ENCODE measurements around the gene TGOLN2. TPM values are rescaled to one million over a fixed set of nuclear protein-coding genes. Genes with fewer than 3 reads are reported as not detected.

The TGOLN2 gene
- total RNA-seq, 1 donor from 2014 or later: 47.1 TPM

DNA sequence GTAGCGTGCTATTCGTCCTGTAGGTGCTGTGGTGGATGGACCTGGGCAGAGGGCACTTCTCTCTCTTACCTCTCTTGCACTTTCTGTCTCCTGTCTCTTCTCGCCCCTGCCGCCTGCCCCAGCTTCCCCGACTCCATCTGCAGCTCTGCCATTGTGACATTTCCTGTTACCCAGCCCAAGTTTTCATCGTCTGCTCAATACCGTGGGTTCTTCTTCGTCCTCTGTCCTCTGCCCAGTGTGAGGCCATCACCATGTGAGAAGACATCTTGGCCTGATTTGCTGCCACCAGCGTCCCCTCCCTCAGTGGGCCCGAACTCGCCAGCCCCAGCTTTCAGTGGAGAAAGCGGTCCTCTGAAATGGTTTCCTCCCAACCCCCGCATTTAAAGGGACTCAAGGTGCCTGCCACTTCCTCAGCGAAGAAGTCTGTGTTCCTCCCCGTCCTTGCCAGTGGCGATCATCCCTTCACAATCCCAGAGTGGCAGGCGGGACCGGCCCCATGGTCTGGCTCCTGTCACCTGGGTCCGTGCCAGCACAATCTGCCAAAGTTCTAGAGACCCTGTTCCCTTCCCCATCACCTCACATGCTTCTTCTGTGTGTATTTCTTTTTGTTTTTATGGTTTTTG, 18.0 kb downstream of the TGOLN2 start:
- Mint-ChIP-seq H3K27me3 (ENCODE audit: unreplicated experiment) (peaks cover 7% of the 10 kb centered on the region), H3K36me3 (ENCODE audit: unreplicated experiment) (no peaks in the 10 kb centered on the region), H3K27ac (ENCODE audit: unreplicated experiment) (peak overlapping the region; percentile 84), H3K9me3 (ENCODE audit: unreplicated experiment) (peaks cover 8% of the 10 kb centered on the region), H3K4me3 (ENCODE audit: unreplicated experiment) (peak overlapping the region; percentile 5), H3K4me1 (ENCODE audit: low read depth, unreplicated experiment) (peaks cover 38% of the 10 kb centered on the region)
- DNase-seq: no peak
- TF ChIP-seq, protein P1, sequence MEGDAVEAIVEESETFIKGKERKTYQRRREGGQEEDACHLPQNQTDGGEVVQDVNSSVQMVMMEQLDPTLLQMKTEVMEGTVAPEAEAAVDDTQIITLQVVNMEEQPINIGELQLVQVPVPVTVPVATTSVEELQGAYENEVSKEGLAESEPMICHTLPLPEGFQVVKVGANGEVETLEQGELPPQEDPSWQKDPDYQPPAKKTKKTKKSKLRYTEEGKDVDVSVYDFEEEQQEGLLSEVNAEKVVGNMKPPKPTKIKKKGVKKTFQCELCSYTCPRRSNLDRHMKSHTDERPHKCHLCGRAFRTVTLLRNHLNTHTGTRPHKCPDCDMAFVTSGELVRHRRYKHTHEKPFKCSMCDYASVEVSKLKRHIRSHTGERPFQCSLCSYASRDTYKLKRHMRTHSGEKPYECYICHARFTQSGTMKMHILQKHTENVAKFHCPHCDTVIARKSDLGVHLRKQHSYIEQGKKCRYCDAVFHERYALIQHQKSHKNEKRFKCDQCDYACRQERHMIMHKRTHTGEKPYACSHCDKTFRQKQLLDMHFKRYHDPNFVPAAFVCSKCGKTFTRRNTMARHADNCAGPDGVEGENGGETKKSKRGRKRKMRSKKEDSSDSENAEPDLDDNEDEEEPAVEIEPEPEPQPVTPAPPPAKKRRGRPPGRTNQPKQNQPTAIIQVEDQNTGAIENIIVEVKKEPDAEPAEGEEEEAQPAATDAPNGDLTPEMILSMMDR (IDR thresholded peaks at IDR 0.05; ENCODE audit: partially characterized antibody, unreplicated experiment): no peak

DNA sequence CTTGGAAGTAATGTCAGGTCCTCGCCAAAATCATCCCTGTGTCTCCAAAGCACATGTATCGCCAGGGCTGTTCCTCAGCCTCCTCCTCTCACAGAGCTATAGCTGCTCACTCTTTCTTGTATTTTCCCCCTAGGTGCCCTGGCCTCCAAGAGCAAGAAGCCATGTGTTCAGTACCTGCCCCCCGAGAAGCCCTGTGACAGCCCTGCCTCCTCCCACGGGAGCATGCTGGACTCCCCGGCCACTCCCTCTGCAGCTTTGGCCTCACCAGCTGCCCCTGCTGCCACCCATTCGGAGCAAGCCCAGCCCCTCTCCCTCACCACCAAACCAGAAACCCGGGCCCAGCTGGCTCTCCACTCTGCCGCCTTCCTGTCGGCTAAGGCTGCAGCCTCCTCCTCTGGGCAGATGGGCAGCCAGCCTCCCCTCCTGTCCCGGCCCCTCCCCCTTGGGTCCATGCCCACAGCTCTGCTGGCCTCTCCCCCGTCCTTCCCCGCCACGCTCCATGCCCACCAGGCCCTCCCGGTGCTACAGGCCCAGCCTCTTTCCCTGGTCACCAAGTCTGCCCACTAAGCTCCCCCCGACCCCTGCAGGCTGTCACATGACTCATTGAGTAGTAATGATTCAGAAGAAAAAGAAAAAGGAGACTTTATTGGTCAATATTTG, 18.8 kb downstream of the TGOLN2 start:
- Mint-ChIP-seq H3K27me3 (ENCODE audit: unreplicated experiment) (peaks cover 9% of the 10 kb centered on the region), H3K4me3 (ENCODE audit: unreplicated experiment) (peak overlapping the region; percentile 59), H3K27ac (ENCODE audit: unreplicated experiment) (peak overlapping the region; percentile 84), H3K36me3 (ENCODE audit: unreplicated experiment) (no peaks in the 10 kb centered on the region), H3K4me1 (ENCODE audit: low read depth, unreplicated experiment) (peaks cover 39% of the 10 kb centered on the region), H3K9me3 (ENCODE audit: unreplicated experiment) (peaks cover 8% of the 10 kb centered on the region)
- peak; percentile 79 for DNase-seq
- TF ChIP-seq, protein P1 (IDR thresholded peaks at IDR 0.05; ENCODE audit: partially characterized antibody, unreplicated experiment): no peak

DNA sequence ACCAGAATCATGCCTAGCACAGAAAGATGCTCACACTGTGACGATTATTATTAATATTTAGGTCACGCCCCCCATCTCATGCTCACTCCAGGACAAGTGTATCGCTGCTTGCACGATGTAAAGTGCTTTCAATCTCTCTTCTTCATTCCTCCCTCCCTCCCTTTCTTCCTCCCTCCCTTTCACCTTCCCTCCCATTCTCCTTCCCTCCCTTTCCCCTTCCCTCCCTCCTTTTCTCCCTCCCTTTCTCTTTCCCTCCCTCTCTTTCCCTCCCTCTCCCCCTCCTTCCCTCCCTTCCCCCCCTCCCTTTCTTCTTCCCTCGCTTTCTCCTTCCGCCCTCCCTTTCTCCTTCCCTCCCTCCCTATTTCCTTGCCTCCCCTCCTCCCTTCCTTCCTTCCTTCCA, 19.6 kb downstream of the TGOLN2 start:
- peaks cover 6% of the 10 kb centered on the region for H3K9me3 Mint-ChIP-seq (ENCODE audit: unreplicated experiment)
- TF ChIP-seq, protein P1 (IDR thresholded peaks at IDR 0.05; ENCODE audit: partially characterized antibody, unreplicated experiment): no peak
- H3K4me1 Mint-ChIP-seq (ENCODE audit: low read depth, unreplicated experiment): peaks cover 35% of the 10 kb centered on the region
- H3K27ac Mint-ChIP-seq (ENCODE audit: unreplicated experiment): peak overlapping the region; percentile 84
- no peaks in the 10 kb centered on the region for H3K36me3 Mint-ChIP-seq (ENCODE audit: unreplicated experiment)
- no peak for DNase-seq
- peak overlapping the region; percentile 59 for H3K4me3 Mint-ChIP-seq (ENCODE audit: unreplicated experiment)
- H3K27me3 Mint-ChIP-seq (ENCODE audit: unreplicated experiment): peaks cover 6% of the 10 kb centered on the region

DNA sequence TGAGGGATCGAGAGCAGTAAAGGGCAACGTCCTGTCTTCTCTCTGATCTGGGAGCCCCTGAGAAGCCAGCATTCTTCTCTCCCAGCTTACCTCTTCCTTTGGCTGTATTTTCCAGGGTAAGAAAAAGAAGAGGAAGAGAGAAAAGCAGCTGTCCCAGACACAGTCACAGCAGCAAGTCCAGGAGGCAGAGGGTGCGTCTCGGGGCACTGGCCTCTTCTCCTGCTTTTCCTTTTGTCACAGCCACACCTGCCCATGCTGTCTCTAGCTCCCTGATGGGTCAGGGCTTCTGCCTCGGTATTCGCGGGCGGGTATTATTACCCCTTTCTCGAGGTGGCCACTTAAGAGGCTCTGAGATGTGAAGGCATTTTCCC, 20.3 kb downstream of the TGOLN2 start:
- H3K36me3 Mint-ChIP-seq (ENCODE audit: unreplicated experiment): no peaks in the 10 kb centered on the region
- H3K4me1 Mint-ChIP-seq (ENCODE audit: low read depth, unreplicated experiment): peaks cover 35% of the 10 kb centered on the region
- peaks cover 8% of the 10 kb centered on the region for H3K9me3 Mint-ChIP-seq (ENCODE audit: unreplicated experiment)
- TF ChIP-seq, protein P1 (IDR thresholded peaks at IDR 0.05; ENCODE audit: partially characterized antibody, unreplicated experiment): no peak
- no peak overlapping the region for H3K27ac Mint-ChIP-seq (ENCODE audit: unreplicated experiment)
- H3K27me3 Mint-ChIP-seq (ENCODE audit: unreplicated experiment): peaks cover 6% of the 10 kb centered on the region
- DNase-seq: no peak
- H3K4me3 Mint-ChIP-seq (ENCODE audit: unreplicated experiment): no peak overlapping the region

All from glutamatergic neuron (in vitro differentiated cells).